Activated naive CD4-positive, alpha-beta T cell treated with anti-CD3 and anti-CD28 coated beads, Interleukin-2, amount 50 U/mL, for 16 hours (primary cell): ENCODE results near the gene TRANK1.

ENCODE experiments used
- DNase-seq: peaks from one replicate; pipeline ENCODE4 v3.0.0-alpha.2; 2020

Gene TRANK1

GRCh38 chr3:36786921-36787890 lies 157.6 kb downstream of the TRANK1 start:
- DNase-seq = no peak

DNA sequence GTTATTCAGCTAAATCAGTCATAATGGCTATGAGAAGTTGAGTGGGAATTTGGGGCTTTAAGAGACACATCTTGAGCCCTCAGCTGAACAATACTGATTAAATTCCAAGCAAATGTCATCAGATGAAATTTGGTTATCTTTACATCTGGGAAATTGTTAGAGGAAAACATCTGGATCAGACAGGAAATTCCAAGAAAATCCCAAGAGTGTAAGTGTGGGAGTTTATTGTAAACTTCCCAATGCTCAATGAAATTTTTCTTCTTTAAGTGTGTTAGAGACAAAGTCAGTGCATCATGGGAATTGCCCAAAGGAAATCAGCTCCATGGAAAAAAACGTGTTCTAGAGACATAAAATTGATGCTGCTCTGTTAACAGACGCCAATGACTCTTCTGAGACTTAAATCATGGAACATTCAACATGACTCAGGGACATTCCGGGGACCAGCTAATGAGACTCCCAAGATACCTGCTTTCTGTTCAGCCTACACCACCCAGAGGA lies 160.7 kb downstream of the TRANK1 start:
- no peak for DNase-seq

DNA sequence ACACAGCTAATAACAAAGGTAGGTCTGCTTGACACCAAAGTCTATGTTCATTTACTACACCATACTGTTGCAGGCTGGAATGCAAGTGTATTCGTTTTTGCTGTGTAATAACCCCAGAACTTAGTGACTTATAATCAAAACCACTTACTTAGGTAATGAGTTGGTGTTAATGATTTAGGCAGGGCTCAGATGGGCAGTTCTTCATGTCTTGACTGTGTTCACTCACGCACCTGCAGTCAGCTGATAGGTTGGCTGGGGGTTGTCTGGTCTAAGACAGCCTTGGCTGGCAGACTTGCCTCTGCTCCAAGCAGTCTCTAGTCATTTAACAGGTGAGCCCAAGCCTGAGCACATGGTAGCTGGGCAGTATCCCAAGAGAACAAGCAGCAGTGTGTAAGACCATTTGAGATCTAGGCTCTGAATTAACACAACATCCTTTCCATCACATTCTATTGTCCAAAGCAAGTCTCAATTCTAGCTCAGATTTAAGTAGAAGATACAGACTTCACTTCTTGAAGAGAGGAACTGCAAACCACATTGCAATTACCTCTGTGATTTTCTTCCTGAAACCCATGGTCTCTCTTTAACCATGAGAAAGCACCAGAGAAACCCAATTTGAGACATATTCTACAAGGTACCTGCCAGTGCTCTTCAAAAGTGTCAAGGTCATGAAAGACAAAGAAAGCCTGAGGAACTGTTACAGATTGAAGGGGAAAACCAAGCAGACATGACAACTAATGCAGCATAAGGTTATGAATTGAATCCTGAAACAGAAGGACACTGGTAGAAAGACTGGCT lies 167.2 kb downstream of the TRANK1 start:
- DNase-seq = no peak
